Kidney tubule cell (primary cell): Measurements from ENCODE around the gene HDLBP.
"Not testable (repeated sequence)": the region's sequence is repeated elsewhere in the genome, so short reads cannot be mapped to it uniquely, and the experiment has no call there.

Experiments used
- DNase-seq: peaks from one replicate; pipeline ENCODE4 v3.0.0-alpha.2; 2018; ENCODE audit warnings: low spot score

HDLBP gene

DNA sequence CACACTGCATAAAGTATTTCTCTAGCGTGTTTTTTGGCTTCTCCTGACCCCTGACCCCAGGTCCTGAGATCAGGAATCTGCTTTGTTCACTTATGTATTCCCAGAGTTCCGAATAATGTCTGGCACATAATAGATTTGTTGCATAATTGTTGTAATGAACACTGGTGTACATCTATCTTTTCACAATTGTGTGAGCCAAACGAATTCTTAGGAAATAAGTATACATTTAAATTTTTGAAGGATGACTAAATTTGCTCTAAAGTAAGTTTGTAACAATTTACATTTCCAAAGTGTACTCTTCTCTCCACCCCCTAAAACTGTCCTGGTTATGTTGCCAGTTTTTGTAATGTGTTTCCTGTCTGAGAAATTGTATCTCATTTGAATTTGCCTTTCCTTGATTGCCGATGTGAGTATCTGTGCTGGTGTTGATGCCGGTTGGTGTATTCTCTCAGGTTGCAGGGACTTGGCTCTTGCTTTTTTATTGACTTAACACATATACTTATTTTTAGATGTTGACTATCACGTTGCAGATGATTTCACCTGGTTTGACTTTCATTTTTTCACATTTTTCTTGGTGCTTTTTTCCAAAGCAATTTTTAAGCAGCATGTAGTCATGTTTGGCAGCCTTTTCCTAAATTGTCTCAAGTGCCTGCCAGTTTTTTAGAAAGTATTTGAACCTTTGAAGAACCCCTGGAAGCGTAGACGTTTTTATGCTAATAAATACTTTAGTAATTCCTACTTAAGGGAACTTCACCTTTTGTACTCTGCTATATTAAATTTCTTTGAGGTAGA is 24.6 kb upstream of the HDLBP start:
- no peak for DNase-seq

DNA sequence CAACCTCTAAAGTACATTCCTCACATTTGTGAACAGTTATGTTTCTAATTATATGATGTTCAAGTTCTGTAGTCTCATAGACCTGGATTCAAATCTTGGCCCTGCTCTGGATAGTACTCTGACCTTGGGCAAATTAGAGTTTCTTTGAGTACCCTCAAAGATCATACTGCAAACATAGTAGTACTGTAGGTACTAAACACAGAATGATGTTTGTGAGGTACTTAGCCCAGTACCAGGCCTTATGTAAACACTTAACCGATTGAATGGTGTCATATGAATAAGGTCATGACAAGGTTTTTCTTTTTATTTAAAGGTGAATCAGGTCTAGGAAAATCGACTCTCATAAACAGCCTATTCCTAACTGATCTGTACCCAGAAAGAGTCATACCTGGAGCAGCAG is 19.3 kb upstream of the HDLBP start:
- DNase-seq = no peak

DNA sequence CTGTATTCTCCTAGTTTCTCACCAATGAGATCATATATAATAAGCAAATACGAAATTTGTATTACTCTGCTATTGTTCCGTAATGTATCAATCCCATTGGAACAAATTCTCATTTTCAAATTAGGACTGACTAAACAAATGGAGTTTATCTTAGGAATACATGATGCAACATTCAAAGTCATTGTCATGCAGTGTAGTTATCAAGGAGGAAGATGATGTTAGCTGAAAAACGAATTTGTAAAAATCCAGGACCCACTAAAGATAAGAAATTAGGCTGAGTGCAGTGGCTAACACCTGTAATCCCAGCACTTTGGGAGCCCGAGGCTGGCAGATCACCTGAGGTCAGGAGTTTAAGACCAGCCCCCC is 15.1 kb upstream of the HDLBP start:
- DNase-seq = no peak

DNA sequence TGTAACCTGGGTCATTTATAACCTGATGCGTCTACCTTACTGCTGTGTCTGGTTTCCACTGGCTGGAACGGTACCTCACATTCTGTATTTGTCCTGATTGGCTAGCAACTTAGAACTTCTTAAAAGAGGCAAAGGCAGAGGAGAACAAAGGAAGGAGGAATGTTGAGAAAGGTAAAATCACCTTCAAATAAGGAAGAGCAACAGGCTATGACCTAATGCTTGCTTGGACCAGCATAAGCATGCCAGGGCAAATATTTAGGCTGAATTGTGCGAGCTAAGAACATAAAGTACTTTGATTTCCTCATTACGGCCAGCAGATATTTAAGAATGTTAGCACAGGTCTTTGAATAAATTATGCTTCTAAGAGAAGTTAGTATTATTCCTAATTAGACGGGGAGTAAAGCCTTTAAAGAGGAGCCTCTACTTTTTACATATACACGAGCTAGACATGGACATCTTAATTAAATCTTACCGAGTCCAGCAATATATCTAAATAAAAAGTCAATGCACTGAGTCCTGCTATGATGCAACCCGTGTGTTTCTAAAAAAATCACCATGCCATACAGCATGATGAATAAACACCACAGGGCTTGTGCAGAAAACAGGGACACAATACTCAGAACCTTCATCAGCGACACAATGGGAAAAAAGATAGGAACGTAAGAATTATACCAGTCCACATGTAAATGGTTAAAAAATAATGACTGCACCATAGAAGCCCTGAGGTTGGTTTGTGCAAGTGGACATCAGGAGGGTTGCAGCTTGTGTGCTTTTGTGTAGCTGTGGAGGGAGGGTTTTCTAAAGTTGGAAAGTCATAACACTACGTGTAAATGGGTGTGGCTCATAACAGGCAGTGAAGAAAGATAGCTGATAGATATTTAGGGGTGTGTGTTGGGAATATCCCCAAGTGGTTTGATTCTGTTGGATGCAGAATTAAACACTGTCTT is 14.5 kb upstream of the HDLBP start:
- no peak for DNase-seq

DNA sequence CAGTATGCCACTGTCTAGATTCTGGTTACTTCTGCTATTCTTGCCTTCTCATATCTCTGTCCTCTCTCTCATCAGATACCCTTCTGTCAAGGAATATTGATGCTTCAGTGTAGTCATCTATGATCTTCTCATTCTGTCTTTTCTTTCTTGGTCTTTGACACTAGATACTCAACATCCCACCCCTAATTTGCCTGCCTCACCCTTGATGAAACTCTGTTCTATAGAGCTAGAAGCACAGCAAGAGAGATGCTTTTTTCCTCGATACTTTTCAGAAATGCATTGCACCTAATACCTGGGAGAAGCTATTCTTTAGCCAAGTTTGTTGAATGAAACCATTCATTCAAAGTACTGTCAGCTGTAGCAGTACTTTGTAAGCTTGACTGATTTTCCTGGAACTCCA is 9.8 kb upstream of the HDLBP start:
- DNase-seq = no peak

DNA sequence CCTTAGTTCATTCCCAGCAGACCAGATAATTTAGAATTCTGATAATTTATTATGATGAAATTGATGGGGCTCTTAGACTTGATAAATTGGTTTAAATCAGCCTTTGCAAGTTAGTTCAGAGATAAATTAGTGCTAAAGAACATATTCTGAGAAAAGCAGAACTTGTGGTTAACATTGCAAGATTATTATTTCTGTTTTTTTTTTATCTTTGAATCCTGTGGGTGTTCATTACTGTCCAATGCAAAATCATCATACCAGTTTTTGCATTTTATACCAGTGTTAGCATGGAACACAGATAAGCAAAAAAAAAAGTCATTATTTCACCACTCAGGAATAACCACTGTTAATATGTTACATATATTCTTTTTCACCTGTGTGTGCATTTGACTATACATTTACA is 9.3 kb upstream of the HDLBP start:
- DNase-seq = no peak

DNA sequence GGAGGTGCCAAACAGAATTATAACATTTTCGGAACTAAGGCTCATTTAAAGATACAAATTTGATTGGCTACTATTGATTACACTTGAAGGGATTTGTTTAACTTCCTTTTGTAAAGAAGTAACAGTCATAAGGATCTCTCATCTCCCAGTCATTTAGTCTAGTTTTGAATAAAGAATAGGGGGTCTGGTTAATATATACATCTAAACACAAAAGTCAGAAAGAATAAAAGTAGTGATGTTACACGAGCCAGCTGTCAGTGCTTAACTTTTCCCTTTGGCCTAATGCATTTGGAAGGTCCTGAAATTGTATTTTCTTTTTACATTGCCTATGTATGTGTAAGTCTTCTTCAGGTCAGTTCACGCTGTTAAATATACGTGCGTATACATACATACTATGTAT is 8.3 kb upstream of the HDLBP start:
- DNase-seq = no peak

DNA sequence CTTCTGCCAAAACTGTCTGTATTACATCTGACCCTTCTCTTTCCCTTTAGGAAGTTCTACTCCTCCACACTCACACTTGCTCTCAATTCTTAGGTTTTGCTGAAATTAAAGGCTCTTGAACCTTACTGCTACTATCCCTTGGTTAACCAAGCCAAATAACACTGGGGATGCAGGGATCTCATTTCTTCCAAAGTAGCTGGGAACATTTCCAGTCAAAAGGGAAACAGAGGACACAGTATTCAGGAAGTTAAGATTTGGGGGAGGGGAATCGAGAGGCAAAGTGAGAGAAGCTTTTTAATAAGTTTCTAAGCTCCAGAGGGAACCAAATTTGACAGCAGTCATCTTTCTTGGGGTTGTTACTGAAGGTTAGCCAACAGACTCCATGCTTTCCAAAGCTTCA is 6.4 kb upstream of the HDLBP start:
- no peak for DNase-seq

DNA sequence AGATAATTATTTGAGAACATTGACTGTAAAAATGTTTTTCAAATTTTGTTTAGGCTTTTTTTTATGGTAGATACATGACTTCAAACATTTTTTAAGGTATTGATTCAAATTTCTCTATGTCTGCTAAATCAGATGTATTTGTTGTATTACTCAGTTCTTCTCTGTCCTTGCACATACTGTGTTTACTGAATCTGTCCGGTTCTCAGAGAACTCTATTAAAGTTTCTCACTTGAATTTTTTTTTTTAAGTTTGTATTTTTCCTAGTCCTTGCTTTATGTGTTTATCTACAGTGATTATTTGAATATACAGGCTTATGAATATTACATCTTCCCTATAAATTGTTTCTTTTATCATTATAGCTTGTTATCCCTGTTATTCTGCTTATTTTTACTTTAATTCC is 5.6 kb upstream of the HDLBP start:
- DNase-seq = no peak

DNA sequence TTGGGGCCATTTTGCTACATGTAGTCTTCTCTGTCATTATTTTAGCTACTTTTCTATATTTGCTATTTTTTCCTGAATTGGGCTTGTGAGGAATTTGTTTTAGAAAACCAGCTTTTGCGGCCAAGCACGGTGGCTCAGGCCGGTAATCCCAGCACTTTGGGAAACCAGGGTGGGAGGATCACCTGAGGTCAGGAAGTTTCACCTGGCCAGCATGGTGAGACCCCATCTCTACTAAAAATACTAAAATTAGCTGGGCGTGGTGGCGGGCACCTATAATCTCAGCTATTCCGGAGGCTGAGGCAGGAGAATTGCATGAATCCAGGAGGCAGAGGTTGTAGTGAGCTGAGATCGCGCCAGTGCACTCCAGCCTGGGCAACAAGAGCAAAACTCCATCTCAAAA is 4.9 kb upstream of the HDLBP start:
- DNase-seq = no peak

DNA sequence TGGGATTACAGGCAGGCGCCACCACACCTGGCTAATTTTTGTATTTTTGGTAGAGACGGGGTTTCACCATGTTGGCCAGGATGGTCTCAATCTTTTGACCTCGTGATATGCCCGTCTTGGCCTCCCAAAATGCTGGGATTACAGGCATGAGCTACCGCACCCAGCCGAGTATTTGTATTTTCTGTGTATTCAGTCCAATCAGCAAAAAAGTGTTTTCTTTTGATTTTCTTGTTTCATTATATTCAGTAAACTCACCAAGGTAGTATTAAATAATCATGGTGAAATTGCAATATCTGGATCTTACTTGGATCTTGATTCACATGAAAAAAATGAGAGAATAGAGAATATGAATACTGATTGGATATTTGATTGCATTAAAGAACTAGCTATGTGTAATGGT is 3.4 kb upstream of the HDLBP start:
- DNase-seq = not testable (repeated sequence)

DNA sequence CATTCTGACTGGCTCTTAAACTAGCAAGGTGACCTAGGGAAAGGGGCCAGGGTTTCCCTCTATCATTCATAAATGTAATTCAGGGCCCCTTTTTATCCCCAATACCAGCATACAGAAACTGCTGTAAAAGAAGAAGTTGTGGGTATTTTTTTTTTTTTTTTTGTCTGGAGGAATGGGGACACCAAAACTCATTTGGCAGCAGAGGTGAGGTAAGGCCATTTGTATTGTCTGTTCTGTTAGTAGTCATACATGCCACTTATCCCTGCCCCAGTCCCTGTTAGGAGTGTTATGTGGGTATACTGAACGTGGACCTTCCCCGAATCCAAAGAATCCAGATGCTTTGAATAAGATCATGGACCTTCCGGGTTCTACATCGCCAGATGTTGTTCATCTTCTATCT is 1.9 kb upstream of the HDLBP start:
- no peak for DNase-seq

DNA sequence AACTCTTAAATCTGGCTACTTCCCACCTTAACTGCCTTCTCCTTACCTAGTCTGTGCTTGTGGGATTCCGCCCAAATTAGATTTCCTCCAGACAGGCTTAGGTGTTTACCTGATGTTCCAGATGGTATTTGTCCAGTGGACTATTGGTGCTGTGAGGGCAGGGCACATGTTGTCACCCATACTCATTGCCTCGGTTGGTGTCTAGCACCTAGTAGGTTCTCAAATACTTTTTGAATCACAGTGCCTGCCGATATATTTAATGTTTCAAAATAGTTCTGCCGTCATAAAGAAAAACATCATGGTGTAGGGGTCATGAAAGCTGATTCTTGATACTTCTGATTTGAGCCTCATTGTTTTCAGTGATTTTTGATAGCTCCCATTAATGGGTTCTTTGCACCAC is 1.4 kb upstream of the HDLBP start:
- no peak for DNase-seq

DNA sequence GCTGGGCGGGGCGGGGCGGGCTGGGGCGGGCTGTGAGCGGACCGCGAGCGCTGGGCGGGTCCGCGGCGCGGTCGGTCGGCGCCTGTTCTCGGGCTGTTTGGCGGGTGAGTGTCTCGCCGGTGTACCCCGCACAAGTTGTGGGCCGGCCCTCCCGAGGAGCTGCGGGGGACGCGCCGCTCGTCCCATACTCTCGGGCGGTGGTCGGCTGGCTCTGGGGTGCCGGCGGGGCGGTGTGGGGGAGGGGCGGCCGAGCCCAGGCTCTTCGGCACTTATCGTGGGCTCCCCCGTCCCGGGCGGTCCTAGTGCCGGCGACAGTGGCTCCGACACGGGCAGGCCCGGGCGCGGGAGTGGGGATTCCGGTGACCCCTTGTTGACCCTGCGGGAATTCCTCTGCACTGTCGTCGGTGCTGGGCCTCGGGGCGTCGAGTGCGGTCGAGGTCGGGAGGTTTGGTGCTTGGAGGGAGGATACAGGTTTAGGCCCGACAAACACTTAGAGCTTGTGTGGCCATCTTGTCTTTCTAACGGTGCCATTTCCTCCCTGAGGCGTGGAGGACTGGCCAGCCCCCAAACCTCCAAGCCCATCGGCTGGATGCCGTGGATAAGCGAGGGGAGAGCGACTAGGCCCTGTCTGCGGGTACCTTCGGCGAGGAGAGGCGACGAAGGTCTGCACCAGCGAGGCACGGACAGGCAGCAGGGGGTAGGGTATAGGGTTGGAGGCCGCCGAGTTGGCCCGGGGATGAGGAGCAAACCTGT is 583 bp upstream of the HDLBP start, which contains the start of gene SEPTIN2:
Gene SEPTIN2 (plus strand): TSS at position 47 of the 753 bp plus-strand sequence. CDS start 8,308 bp downstream, outside the sequence.
- DNase-seq = no peak

DNA sequence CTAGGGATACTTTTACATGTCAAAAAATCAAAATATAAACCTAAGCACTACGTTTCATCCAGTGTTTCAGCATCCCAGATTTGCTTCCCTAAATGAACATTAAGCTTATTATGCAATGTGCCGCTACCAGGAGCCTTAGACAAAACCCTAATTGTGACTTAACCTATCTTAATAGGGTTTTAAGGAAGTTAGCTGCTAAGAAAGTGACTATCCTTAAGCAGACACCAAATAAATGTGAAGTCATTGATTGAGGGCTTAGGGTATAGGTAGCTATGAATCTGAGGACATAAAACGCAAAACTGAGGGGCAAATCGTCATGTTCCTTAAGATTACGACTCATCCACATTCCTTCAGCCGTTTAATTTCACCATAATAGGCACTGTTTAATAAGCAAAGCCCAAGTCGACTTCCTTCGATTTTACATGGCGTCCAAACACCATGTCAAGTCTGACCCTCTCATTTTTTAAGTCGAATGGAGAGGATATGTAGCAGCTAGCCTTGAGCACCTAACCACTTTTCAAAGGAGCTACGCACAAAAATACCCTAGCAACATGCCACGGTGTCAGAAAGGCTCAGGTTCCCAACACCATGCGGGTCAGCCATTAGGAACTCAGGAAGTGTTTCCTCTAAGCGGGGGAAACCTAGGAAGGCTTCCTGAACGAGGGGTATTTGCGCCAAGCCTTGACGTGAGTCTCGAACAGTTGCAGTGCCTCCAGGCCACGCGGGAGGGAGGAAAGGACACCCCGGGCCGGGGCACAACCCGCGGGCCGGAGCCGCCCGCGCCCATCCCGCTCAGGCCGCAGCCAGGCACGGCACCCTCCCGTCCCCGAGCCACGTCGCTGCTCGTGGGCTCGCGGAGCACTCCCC is 1.0 kb downstream of the HDLBP start:
- peak; percentile 69 for DNase-seq

DNA sequence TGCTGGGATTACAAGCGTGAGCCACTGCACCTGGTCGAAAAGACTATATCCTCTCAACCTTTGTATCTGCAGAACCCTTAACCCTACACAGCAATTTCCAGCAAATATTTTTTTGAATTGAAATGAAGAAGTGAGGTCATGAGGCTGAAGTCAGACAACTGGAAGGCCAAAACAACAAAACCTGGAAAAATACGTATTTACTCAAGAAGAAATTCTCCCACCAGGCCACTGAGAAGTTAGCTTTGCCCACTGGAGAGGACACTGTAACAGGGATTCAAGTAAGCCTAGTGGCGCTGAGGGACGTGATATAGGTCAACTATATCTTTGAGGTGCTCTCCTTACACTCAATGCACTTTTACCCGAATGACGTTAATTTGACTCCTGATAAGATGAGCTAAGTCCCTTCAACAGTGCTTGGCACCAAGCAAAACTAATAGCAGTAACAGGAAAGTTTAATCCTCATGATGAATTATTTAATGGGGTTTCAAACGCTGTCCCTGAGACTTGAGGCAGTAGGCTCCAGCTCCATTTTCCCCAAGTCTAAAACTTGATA is 1.9 kb downstream of the HDLBP start:
- DNase-seq = no peak

DNA sequence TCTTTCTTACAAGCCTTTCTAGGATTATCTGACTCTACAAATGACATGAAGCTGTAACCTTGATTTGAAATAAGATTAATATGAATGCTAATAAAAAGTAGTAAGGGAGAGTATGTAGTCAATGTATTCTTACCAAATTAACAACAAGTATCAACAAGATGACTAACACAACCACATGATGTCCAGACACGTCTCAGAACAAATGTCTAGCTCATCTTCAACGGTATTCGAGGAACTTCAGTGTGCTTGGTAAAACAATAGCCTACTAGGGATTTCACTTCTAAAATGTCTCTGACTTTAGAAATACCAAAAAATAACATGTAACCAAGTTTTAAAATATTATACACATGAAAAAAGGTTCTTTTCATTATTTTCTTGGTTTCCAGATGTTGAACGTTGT is 3.4 kb downstream of the HDLBP start:
- DNase-seq = peak; percentile 38

DNA sequence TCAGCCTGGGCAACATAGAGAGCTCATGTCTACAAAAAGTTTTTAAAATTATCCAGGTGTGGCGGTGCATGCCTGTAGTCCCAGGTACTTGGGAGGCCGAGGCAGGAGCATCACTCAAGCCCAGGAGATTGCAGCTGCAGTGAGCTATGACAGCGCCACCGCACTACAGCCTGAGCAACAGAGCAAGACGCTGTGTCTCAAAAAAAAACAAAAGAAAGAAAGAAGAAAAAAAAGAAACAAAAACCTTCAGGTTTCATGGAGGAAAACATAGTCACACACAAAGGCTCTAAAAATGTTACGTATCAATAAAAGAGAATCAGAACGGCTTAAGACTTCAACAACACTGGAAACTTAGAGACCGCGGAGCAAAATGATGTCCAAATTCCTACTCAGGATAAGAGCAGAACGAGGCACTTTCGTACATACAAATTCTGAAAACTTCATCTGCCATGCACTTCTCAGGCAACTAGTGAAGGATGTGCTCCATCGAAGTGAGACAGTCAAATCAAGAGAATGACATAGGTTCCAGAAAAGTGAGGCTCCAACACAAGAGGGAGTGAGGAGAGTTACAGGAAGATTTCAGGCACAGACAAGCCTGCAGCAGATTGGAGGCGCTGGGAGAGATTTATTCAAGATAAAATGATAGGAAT is 4.4 kb downstream of the HDLBP start:
- DNase-seq = no peak

DNA sequence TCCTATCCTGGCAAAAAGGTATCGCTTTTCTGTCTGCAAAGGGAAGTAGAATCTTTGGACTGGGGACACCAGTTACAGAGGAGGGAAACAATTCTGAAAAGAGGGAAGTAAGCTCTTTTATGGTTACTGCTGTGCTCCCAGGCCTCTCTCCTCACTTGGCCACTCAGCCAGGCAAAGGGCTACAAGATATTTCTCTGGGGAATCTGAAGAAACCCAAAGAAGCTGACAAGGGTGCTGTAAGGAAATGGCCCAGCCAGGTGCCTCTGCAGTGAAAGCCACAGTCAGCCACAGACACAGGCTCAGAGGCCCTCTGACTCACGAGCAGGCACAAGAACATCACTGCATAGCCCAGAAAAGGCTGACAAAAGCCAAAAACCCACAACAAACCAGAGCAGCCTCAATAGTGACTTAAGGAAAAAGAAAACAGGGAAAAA is 5.8 kb downstream of the HDLBP start:
- DNase-seq = peak; percentile 74

DNA sequence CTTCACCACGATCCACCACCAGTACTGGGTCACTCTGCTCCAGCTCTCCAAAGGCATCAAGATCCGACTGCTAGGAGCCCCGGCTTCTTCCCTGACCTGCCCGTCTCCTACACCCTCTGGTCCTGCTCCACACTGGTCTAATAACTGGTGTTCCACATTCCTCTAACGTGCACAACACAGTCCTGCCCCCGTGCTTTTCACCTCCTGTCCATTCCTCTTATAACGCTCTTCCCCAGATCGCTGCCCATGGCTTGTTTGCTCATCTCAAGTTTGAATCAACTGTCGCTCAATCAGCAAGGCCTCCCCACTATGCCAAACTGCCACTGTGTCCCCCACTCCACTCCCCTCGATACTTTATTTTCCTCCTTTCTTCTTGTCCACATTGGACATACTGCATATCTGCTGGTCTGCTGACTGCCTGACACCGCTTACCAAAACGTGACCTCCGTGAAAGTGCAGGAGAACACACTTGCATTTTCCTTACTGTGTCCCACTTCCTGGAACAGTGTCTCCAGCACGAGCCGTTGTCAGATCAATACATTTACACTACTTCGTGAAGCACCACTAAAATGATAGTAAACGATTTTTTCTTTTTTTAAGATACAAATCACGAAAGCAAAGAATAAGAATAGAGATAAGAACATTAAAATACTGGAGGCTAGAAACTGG is 6.5 kb downstream of the HDLBP start:
- no peak for DNase-seq
